Endodermal cell (in vitro differentiated cells): Measurements from ENCODE around the gene FARP1. TPM values are rescaled to one million over a fixed set of nuclear protein-coding genes. Genes with fewer than 3 reads are reported as not detected.
A peak's percentile ranks its signal among the peaks of the same experiment; 100 is the strongest.

Experiments
- DNase-seq: peaks from one replicate; pipeline ENCODE4 v3.0.0-alpha.2; 2017
- H3K27ac ChIP-seq: 2 replicates; pipeline ENCODE4 v1.5.1; 2013; ENCODE audit warnings: mild to moderate bottlenecking, low read depth, low read length, moderate library complexity
- H3K27me3 ChIP-seq: 2 replicates; pipeline ENCODE4 v1.6.1; 2013; ENCODE audit warnings: mild to moderate bottlenecking, low read length, moderate library complexity; ENCODE audit not compliant: insufficient read depth, control insufficient read depth, poor library complexity, severe bottlenecking
- H3K36me3 ChIP-seq: 2 replicates; pipeline ENCODE4 v1.7.0; 2013; ENCODE audit warnings: mild to moderate bottlenecking, low read length, moderate library complexity; ENCODE audit not compliant: control insufficient read depth, insufficient read depth
- H3K4me1 ChIP-seq: one replicate; pipeline ENCODE4 v1.7.0; 2013; ENCODE audit warnings: low read length; ENCODE audit not compliant: control insufficient read depth, insufficient read depth
- H3K4me3 ChIP-seq: 2 replicates; pipeline ENCODE4 v1.5.1; 2013; ENCODE audit warnings: mild to moderate bottlenecking, low read length, moderate library complexity
- H3K9ac ChIP-seq: 2 replicates; pipeline ENCODE4 v1.6.1; 2013; ENCODE audit warnings: mild to moderate bottlenecking, low read length, moderate library complexity; ENCODE audit not compliant: poor library complexity, severe bottlenecking; ENCODE audit errors: extremely low read depth
- H3K9me3 ChIP-seq: 2 replicates; pipeline ENCODE4 v1.6.1; 2013; ENCODE audit warnings: mild to moderate bottlenecking, low read length, moderate library complexity; ENCODE audit not compliant: control insufficient read depth
- H3K27ac Mint-ChIP-seq: 2 replicates; pipeline ENCODE4 v1.8.0; 2020; ENCODE audit warnings: mixed read lengths
- H3K27me3 Mint-ChIP-seq: 2 replicates; pipeline ENCODE4 v1.8.0; 2021; ENCODE audit warnings: mild to moderate bottlenecking, mixed read lengths; ENCODE audit not compliant: insufficient read depth
- H3K36me3 Mint-ChIP-seq: 2 replicates; pipeline ENCODE4 v1.8.0; 2020; ENCODE audit warnings: low read depth, mixed read lengths
- H3K4me1 Mint-ChIP-seq: 2 replicates; pipeline ENCODE4 v1.8.0; 2020; ENCODE audit warnings: mixed read lengths
- H3K4me3 Mint-ChIP-seq: 2 replicates; pipeline ENCODE4 v1.8.0; 2020; ENCODE audit warnings: mild to moderate bottlenecking, moderate library complexity, mixed read lengths
- H3K9me3 Mint-ChIP-seq: 2 replicates; pipeline ENCODE4 v1.8.0; 2020; ENCODE audit warnings: mild to moderate bottlenecking, mixed read lengths
- WGBS, 2 experiments: methylation state at CpG; one replicate each; pipeline versions ENCODE4 v1.1.5 to v1.1.7; 2013; ENCODE audit warnings: missing lambda C conversion rate in 2 of 2, mixed read lengths in 1 of 2; ENCODE audit not compliant: insufficient coverage in 1 of 2, insufficient read length in 1 of 2; 5-methylcytosine and 5-hydroxymethylcytosine counted together
- total RNA-seq, 2 donors: library from RNA; stranded (reverse); fragmentation: NEBNext Ultra II Directional in 1 of 2; extraction: Animal tissue kit (Norgen Biotek cat#: 25700) in 1 of 2; gene quantifications; 2 replicates in 1 of 2; 3 replicates in 1 of 2; pipeline ENCODE4 v1.2.1, GENCODE V29; 2021
- TF ChIP-seq, protein P1 (sequence below): fragments of 200-600 bp; sonication (generic); conservative IDR thresholded peaks from 2 replicates; pipeline ENCODE4 v1.5.0; 2021; ENCODE audit warnings: antibody characterized with exemption, mild to moderate bottlenecking

The FARP1 gene
- total RNA-seq, 2 donors from 2014 or later = 237 to 319 TPM

- H3K27me3 ChIP-seq = no peaks in the 10 kb centered on the region
- TF ChIP-seq, protein P1, sequence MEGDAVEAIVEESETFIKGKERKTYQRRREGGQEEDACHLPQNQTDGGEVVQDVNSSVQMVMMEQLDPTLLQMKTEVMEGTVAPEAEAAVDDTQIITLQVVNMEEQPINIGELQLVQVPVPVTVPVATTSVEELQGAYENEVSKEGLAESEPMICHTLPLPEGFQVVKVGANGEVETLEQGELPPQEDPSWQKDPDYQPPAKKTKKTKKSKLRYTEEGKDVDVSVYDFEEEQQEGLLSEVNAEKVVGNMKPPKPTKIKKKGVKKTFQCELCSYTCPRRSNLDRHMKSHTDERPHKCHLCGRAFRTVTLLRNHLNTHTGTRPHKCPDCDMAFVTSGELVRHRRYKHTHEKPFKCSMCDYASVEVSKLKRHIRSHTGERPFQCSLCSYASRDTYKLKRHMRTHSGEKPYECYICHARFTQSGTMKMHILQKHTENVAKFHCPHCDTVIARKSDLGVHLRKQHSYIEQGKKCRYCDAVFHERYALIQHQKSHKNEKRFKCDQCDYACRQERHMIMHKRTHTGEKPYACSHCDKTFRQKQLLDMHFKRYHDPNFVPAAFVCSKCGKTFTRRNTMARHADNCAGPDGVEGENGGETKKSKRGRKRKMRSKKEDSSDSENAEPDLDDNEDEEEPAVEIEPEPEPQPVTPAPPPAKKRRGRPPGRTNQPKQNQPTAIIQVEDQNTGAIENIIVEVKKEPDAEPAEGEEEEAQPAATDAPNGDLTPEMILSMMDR = no peak
- Mint-ChIP-seq H3K27ac (peak overlapping the region; percentile 24), H3K9me3 (no peaks in the 10 kb centered on the region), H3K4me3 (no peak overlapping the region), H3K4me1 (peaks cover 38% of the 10 kb centered on the region), H3K36me3 (peaks cover 2% of the 10 kb centered on the region), H3K27me3 (no peaks in the 10 kb centered on the region)
- H3K36me3 ChIP-seq = peaks cover 7% of the 10 kb centered on the region
- peak; percentile 67 for DNase-seq
- no peak overlapping the region for H3K4me3 ChIP-seq
- WGBS, 2 experiments = 38 to 48% methylated on average over 6 of the region's 6 CpGs
- no peak overlapping the region for H3K27ac ChIP-seq
- H3K4me1 ChIP-seq = peaks cover 12% of the 10 kb centered on the region
- no peaks in the 10 kb centered on the region for H3K9me3 ChIP-seq
- no peak overlapping the region for H3K9ac ChIP-seq
Measured at GRCh38 chr13:98492335-98493041, 349.6 kb downstream of the FARP1 start.

- Histone ChIP-seq H3K27ac (no peak overlapping the region), H3K9ac (no peak overlapping the region), H3K4me1 (peaks cover 12% of the 10 kb centered on the region), H3K27me3 (no peaks in the 10 kb centered on the region), H3K4me3 (no peak overlapping the region), H3K36me3 (peaks cover 12% of the 10 kb centered on the region), H3K9me3 (no peaks in the 10 kb centered on the region)
- TF ChIP-seq, protein P1 = no peak
- Mint-ChIP-seq H3K27ac (no peak overlapping the region), H3K4me1 (peaks cover 39% of the 10 kb centered on the region), H3K27me3 (no peaks in the 10 kb centered on the region), H3K4me3 (no peak overlapping the region), H3K36me3 (peaks cover 6% of the 10 kb centered on the region), H3K9me3 (no peaks in the 10 kb centered on the region)
- 88 to 100% methylated on average over 3 to 5 of the region's 6 CpGs for WGBS, 2 experiments
- no peak for DNase-seq
Measured at GRCh38 chr13:98493042-98493712, 350.3 kb downstream of the FARP1 start.

GRCh38 chr13:98494769-98495168, 351.9 kb downstream of the FARP1 start:
- H3K4me3 ChIP-seq = no peak overlapping the region
- H3K27me3 ChIP-seq = no peaks in the 10 kb centered on the region
- no peak overlapping the region for H3K9ac ChIP-seq
- peaks cover 23% of the 10 kb centered on the region for H3K36me3 ChIP-seq
- no peaks in the 10 kb centered on the region for H3K9me3 Mint-ChIP-seq
- H3K4me3 Mint-ChIP-seq = no peak overlapping the region
- peaks cover 43% of the 10 kb centered on the region for H3K4me1 Mint-ChIP-seq
- peak; percentile 47 for DNase-seq
- H3K9me3 ChIP-seq = no peaks in the 10 kb centered on the region
- peak overlapping the region; percentile 62 for H3K27ac Mint-ChIP-seq
- 93 to 96% methylated on average over 10 to 13 of the region's 13 CpGs for WGBS, 2 experiments
- no peak overlapping the region for H3K27ac ChIP-seq
- TF ChIP-seq, protein P1 = no peak
- H3K4me1 ChIP-seq = peaks cover 14% of the 10 kb centered on the region
- no peaks in the 10 kb centered on the region for H3K27me3 Mint-ChIP-seq
- H3K36me3 Mint-ChIP-seq = peaks cover 13% of the 10 kb centered on the region
